K562 (cell line): ENCODE data around the gene CDC42SE2. TPM values are rescaled to one million over a fixed set of nuclear protein-coding genes. Genes with fewer than 3 reads are reported as not detected.

Experiments
- polyA plus RNA-seq, 8 experiments: library from polyadenylated mRNA; depleted of rRNA in 4 of 8; stranded (reverse) in 5 of 8; unstranded in 3 of 8; fragments of >200 nt; fragmentation: Nextera tagmentation in 2 of 8; fragmentation: Illumina TruSeq in 1 of 8; extraction: Ambion mirVana in 2 of 8; extraction: Trizol in 1 of 8; gene quantifications; 2 replicates each; pipeline versions ENCODE4 v1.2.1 to v1.2.3, GENCODE V29; 2011 to 2014; ENCODE audit warnings: inconsistent platforms in 1 of 8, missing spikeins in 1 of 8
- total RNA-seq, 7 experiments: library from RNA; depleted of rRNA in 6 of 7; stranded (reverse); fragments of >200 nt in 6 of 7; fragmentation: Illumina TruSeq in 2 of 7; extraction: Trizol in 2 of 7; gene quantifications; 2 replicates each; pipeline versions ENCODE4 v1.2.1 to v1.2.3, GENCODE V29; 2011 to 2021; ENCODE audit warnings: low replicate concordance in 1 of 7
- TF ChIP-seq, protein P1 (sequence below), 2 experiments: fragments of 450-650 bp; IDR thresholded peaks; 2 replicates each; pipeline ENCODE4 v1.6.1; 2016; ENCODE audit warnings: mild to moderate bottlenecking in 2 of 2, borderline replicate concordance in 1 of 2, low read depth in 1 of 2, moderate library complexity in 1 of 2

Gene CDC42SE2
- total and polyA plus RNA-seq, 9 of the 15 experiments (the other 6 are each of a cell fraction or from before 2014, with no cell fraction given), result 24.8 to 44.3 (median 32.7) TPM

DNA sequence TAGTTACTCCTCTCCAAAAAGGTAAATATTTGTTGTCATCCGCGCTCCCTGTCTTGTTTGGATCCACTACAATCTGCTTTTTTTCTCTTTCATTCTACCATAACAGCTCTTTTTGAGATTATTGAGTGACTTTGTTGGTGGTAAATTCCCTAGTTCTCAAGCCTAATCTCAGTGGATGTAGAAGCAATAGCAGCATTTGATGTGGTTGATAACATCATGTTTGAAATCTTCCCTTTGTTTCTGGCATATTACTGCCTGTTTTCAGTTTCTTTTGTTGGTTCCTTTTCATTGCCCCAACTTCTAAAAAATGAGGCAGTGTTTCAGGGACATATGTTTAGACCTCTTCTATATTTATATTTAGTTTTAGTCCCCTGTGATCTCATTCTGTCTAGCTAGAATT, 8.9 kb downstream of the CDC42SE2 start (continued):
- TF ChIP-seq, protein P1, sequence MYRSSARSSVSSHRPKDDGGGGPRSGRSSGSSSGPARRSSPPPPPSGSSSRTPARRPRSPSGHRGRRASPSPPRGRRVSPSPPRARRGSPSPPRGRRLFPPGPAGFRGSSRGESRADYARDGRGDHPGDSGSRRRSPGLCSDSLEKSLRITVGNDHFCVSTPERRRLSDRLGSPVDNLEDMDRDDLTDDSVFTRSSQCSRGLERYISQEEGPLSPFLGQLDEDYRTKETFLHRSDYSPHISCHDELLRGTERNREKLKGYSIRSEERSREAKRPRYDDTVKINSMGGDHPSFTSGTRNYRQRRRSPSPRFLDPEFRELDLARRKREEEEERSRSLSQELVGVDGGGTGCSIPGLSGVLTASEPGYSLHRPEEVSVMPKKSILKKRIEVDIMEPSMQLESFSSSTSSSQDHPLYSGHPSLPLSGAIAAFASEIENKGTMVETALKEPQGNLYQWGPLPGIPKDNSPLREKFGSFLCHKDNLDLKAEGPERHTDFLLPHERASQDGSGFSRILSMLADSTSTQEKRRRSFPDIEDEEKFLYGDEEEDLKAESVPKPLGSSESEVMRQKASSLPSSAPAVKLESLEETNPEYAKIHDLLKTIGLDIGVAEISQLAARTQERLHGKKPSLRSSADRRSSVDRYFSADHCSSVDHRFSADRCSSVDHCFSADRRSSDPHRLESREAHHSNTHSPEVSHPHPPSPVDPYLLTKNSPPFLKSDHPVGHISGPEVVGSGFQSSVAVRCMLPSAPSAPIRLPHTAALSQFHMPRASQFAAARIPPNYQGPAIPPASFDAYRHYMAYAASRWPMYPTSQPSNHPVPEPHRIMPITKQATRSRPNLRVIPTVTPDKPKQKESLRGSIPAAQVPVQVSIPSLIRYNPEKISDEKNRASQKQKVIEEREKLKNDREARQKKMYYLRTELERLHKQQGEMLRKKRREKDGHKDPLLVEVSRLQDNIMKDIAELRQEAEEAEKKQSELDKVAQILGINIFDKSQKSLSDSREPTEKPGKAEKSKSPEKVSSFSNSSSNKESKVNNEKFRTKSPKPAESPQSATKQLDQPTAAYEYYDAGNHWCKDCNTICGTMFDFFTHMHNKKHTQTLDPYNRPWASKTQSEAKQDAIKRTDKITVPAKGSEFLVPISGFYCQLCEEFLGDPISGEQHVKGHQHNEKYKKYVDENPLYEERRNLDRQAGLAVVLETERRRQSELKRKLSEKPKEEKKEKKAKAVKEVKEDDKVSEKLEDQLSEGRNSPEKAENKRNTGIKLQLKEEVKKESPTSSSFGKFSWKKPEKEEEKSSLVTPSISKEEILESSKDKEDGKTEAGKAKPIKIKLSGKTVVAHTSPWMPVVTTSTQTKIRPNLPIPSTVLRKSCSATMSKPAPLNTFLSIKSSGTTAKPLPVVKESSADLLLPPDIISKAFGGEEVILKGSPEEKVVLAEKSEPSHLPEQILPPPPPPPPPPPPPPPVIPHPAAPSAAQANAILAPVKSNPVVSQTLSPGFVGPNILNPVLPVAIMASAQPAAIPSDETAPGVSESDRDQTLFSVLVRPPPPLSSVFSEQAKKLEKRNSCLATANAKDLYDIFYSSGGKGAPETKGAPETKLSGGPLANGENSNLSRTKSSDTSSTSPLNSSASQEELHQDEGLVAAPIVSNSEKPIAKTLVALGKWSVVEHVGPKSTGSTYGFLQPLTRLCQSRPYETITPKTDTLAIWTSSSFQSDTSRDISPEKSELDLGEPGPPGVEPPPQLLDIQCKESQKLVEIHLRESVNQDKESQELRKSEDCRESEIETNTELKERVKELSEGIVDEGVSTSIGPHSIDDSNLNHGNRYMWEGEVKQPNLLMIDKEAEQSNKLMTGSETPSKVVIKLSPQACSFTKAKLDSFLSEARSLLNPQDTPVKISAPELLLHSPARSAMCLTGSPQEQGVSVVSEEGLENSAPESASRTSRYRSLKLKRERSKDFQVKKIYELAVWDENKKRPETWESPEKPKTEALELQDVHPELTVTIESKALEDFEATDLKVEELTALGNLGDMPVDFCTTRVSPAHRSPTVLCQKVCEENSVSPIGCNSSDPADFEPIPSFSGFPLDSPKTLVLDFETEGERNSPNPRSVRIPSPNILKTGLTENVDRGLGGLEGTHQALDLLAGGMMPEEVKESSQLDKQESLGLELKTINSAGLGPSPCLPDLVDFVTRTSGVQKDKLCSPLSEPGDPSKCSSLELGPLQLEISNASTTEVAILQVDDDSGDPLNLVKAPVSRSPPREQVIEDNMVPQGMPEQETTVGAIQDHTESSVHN (IDR thresholded peaks at IDR 0.05; ENCODE audit: borderline replicate concordance in 1 of 2, low read depth in 1 of 2), result no peak
